OCI-LY1 (cell line): ENCODE measurements around the gene HBA1.

ENCODE experiments used
- CTCF ChIP-seq: fragments of 200-600 bp; sonication (generic), shearing (Covaris generic); IDR thresholded peaks from 2 replicates; pipeline ENCODE4 v1.5.1; 2017; ENCODE audit warnings: mild to moderate bottlenecking, antibody characterized with exemption, low read length, moderate library complexity, mixed read lengths
- EZH2 ChIP-seq: fragments of 200-600 bp; sonication (generic), shearing (Covaris generic); IDR thresholded peaks from 2 replicates; pipeline ENCODE4 v1.8.0; 2017; ENCODE audit warnings: borderline replicate concordance, mixed run types, mild to moderate bottlenecking, antibody characterized with exemption, low read length, moderate library complexity, mixed read lengths

- TF ChIP-seq CTCF (no peak), EZH2 (no peak)
Measured at GRCh38 chr16:194516-194915, 18.0 kb downstream of the HBA1 start.
